Prostate gland (tissue), 2 donors: ENCODE data around the gene NAPA. TPM values are rescaled to one million over a fixed set of nuclear protein-coding genes. Genes with fewer than 3 reads are reported as not detected.

ENCODE experiments used
- DNase-seq: peaks from one replicate; pipeline ENCODE4 v3.0.0-alpha.2; 2019; ENCODE audit warnings: low spot score
- H3K27ac ChIP-seq, 2 donors: fragments of 200-600 bp; sonication (generic); 2 replicates each; pipeline ENCODE4 v1.5.1; 2017 to 2019
- H3K27me3 ChIP-seq: fragments of 200-600 bp; sonication (generic); replicated peaks from 2 replicates; pipeline ENCODE4 v1.5.1; 2019; ENCODE audit not compliant: insufficient read depth
- H3K36me3 ChIP-seq, 2 donors: fragments of 200-600 bp; sonication (generic); 1 replicate in 1 of 2; 2 replicates in 1 of 2; pipeline versions ENCODE4 v1.5.1 to v1.8.1; 2017 to 2019
- H3K4me1 ChIP-seq: fragments of 200-600 bp; sonication (generic); replicated peaks from 2 replicates; pipeline ENCODE4 v1.5.1; 2019
- H3K4me3 ChIP-seq, 2 donors: fragments of 200-600 bp; sonication (generic); 2 replicates each; pipeline ENCODE4 v1.5.1; 2017 to 2019
- H3K9me3 ChIP-seq: fragments of 200-600 bp; sonication (generic); 2 replicates; pipeline ENCODE4 v1.5.1; 2017
- CTCF ChIP-seq, 4 experiments: fragments of 200-600 bp in 2 of 4; fragments of 450-650 bp in 2 of 4; sonication (generic) in 2 of 4; IDR thresholded peaks; 1 replicate in 3 of 4; 2 replicates in 1 of 4; pipeline ENCODE4 v1.5.1; 2016 to 2019; ENCODE audit warnings: antibody characterized with exemption in 4 of 4, mild to moderate bottlenecking in 2 of 4, moderate library complexity in 2 of 4
- POLR2A ChIP-seq: fragments of 450-650 bp; IDR thresholded peaks from one replicate; pipeline ENCODE4 v1.6.1; 2016; ENCODE audit warnings: antibody characterized with exemption, mild to moderate bottlenecking
- POLR2AphosphoS5 ChIP-seq: sonication (generic); formaldehyde crosslinking; IDR thresholded peaks from one replicate; pipeline ENCODE4 v1.6.1; 2017; ENCODE audit warnings: antibody characterized with exemption
- WGBS: methylation state at CpG from one replicate; pipeline ENCODE4 v1.1.5; 2018; 5-methylcytosine and 5-hydroxymethylcytosine counted together
- intact Hi-C: fragments of 100-400 bp; cut with DNase I; formaldehyde crosslinking; loops from one replicate; pipeline ENCODE4 v1.14.2; 2022
- total RNA-seq, 2 donors: library from RNA; depleted of rRNA; stranded (reverse); fragments of >200 nt; gene quantifications; one replicate each; pipeline ENCODE4 v1.1.0, GENCODE V29; 2016

Gene NAPA
- total RNA-seq, 2 donors from 2014 or later, result 263 to 422 TPM

- H3K36me3 ChIP-seq, result no peaks in the 10 kb centered on the region
- H3K27me3 ChIP-seq, result no peaks in the 10 kb centered on the region
- intact Hi-C loops, result no loop called here
- H3K27ac ChIP-seq, result no peak overlapping the region
- WGBS, result 63% methylated on average over 15 of the region's 16 CpGs
- no peak overlapping the region for H3K4me3 ChIP-seq
- no peaks in the 10 kb centered on the region for H3K9me3 ChIP-seq
- DNase-seq, result no peak
- TF ChIP-seq POLR2A (no peak), POLR2AphosphoS5 (no peak), CTCF (IDR thresholded peaks at IDR 0.05) (no peak)
- H3K4me1 ChIP-seq, result no peaks in the 10 kb centered on the region
Measured at GRCh38 chr19:47529018-47529742, 14.3 kb upstream of the NAPA start.

- no peak for DNase-seq
- no peaks in the 10 kb centered on the region for H3K9me3 ChIP-seq
- H3K27me3 ChIP-seq, result no peaks in the 10 kb centered on the region
- H3K4me1 ChIP-seq, result no peaks in the 10 kb centered on the region
- H3K4me3 ChIP-seq, result no peak overlapping the region
- H3K36me3 ChIP-seq, result no peaks in the 10 kb centered on the region
- intact Hi-C loops, result no loop called here
- H3K27ac ChIP-seq, result no peak overlapping the region
- TF ChIP-seq POLR2A (no peak), POLR2AphosphoS5 (no peak), CTCF (IDR thresholded peaks at IDR 0.05) (no peak)
- 87% methylated on average over 3 of the region's 3 CpGs for WGBS
Measured at GRCh38 chr19:47526798-47527197, 11.9 kb upstream of the NAPA start.

GRCh38 chr19:47523473-47523872 is 8.6 kb upstream of the NAPA start:
- Histone ChIP-seq H3K9me3 (no peaks in the 10 kb centered on the region), H3K36me3 (no peaks in the 10 kb centered on the region), H3K4me3 (no peak overlapping the region), H3K27me3 (no peaks in the 10 kb centered on the region), H3K4me1 (no peaks in the 10 kb centered on the region), H3K27ac (no peak overlapping the region)
- TF ChIP-seq CTCF (IDR thresholded peaks at IDR 0.05) (no peak), POLR2A (no peak), POLR2AphosphoS5 (no peak)
- WGBS, result 30% methylated on average over 7 of the region's 7 CpGs
- DNase-seq, result no peak
- intact Hi-C loops, result no loop called here

- Histone ChIP-seq H3K27me3 (no peaks in the 10 kb centered on the region), H3K4me3 (no peak overlapping the region), H3K4me1 (no peaks in the 10 kb centered on the region), H3K27ac (no peak overlapping the region), H3K9me3 (no peaks in the 10 kb centered on the region), H3K36me3 (no peaks in the 10 kb centered on the region)
- TF ChIP-seq POLR2A (no peak), POLR2AphosphoS5 (no peak), CTCF (IDR thresholded peaks at IDR 0.05) (no peak)
- intact Hi-C loops, result no loop called here
- 70% methylated on average over 20 of the region's 20 CpGs for WGBS
- DNase-seq, result no peak
Measured at GRCh38 chr19:47521473-47522180, 6.8 kb upstream of the NAPA start.

GRCh38 chr19:47520839-47521238 is 6.0 kb upstream of the NAPA start:
- H3K4me3 ChIP-seq, result no peak overlapping the region
- TF ChIP-seq POLR2A (no peak), POLR2AphosphoS5 (no peak), CTCF (IDR thresholded peaks at IDR 0.05) (no peak)
- no peak for DNase-seq

More at GRCh38 chr19:47520839-47521238, 6.0 kb upstream of the NAPA start:
- H3K4me1 ChIP-seq, result no peaks in the 10 kb centered on the region
- WGBS, result 70% methylated on average over 6 of the region's 6 CpGs
- no peaks in the 10 kb centered on the region for H3K27me3 ChIP-seq
- no peak overlapping the region for H3K27ac ChIP-seq
- no peaks in the 10 kb centered on the region for H3K36me3 ChIP-seq
- intact Hi-C loops, result no loop called here
- H3K9me3 ChIP-seq, result no peaks in the 10 kb centered on the region
